GM19455 (cell line): ENCODE data around the gene HOXA9.

Source experiments
- ATAC-seq: cut with Tn5 transposase; IDR thresholded peaks from one replicate; pipeline ENCODE4 v1.9.1; 2021; ENCODE audit not compliant: unreplicated experiment

Gene HOXA9

DNA sequence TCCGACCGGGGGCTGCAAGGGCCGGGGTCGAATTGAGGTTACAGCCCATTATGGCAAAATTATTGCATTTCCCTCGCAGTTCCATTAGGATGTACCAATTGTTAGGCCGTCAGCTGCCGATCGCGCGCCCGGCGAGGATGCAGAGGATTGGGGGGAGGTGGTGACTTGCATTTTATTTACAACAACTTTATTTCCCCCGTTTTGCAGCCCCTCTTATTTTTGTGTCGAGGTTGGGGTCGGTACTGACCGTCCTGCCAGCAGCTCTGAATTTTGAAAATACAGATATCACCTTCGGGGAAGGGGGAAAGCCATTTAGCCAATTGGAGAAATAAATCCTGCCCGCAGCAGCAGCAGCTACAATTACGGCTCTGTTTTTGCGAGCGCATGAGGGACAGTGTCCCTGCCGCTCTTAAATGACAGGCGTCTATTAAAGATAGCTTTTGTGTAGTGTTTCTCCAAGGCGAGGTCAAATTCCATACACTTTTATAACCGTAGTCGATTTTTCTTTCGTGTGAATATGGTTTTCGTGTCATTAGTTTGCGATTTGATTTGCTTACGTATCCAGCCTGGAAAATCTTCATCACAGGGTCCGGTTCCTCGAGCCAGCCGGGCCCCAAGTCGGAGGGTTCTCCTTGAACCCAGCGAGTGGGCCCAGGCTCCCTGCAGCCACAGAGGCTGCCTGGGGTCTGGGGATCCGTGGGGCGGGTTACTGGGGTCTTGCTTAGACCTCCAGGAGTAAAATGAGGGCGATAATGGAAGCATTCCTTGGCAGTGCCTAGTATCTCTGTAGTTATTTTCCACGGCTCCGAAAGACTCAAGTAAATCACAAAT lies 21.2 kb downstream of the HOXA9 start:
- no peak for ATAC-seq

- ATAC-seq: no peak
These were observed 22.1 kb downstream of the HOXA9 start, which contains the start of gene HOXA5 for GRCh38 chr7:27143023-27143949. TSS of gene HOXA5 (minus strand) at chr7:27143681. CDS start at chr7:27143607, 74 bp downstream.

DNA sequence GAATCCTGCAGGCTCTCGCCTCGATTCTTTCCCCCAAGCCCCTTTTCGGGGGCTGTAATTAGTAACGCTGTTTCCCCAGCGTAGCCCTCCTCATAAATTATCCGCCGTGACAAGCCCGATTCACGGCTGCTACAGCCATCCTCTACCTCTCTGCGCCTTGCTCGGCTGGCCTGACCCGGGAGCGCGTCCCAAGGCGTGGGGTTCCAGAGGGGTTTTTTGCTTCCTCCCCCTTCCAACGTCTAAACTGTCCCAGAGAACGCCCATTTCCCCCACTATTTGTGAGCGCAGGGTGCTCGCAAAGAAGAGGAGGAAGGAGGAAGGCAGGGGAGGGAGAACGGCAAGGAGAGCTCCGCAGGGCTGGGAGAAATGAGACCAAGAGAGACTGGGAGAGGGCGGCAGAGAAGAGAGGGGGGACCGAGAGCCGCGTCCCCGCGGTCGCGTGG lies 22.7 kb downstream of the HOXA9 start:
- no peak for ATAC-seq

- ATAC-seq: no peak
These were observed 23.3 kb downstream of the HOXA9 start for GRCh38 chr7:27141923-27142579.

DNA sequence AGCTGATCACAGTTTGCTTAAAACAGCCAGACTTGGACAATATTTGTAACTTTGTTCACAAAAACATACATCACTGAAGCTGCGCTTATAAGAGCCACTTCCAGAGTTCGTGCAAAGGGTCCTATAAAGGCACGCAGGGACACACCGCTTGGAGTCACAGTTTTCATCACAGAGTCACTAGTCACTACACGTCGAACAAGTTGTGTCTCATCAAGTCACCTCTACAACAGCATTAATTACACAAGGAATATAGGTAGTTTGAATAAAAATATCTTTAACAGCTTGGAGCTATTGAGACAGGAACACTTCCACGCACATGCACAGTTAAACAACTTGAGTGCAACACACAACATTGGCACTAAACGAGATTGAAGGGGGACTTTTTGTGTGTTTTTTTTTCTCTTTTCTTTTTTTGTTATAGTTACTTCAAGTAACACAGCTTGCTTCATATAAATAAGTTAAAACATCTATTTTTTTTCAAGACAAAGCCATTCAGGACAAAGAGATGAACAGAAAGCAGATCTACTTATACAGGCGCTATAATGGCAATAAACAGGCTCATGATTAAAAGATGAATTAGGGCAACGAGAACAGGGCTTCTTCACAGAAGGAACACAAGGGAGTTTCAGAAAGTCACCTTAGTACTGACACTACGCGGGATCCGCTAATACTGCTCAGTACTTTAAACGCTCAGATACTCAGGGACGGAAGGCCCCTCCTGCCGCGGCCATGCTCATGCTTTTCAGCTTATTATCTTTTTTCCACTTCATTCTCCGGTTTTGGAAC lies 24.0 kb downstream of the HOXA9 start:
- no peak for ATAC-seq

GRCh38 chr7:27140126-27140857 lies 25.0 kb downstream of the HOXA9 start:
- ATAC-seq: no peak

GRCh38 chr7:27139334-27140125 lies 25.8 kb downstream of the HOXA9 start:
- no peak for ATAC-seq

DNA sequence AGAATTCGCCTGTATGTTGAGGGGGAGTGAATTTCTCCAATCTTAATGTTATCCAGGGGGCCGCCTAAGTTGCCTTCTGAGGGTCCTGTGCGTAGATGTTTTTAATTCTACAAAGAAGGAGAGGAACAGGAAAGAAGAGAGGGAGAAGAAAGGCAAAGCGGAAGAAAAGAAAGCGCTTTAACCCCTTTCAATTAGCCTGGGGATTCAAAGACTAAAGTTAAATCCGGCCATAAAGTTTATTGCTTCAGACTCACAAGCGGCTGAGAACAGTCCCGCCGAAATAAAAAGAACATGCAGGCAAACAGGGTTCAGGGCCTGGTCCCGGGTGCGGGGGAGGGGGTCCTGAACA lies 26.4 kb downstream of the HOXA9 start:
- no peak for ATAC-seq

DNA sequence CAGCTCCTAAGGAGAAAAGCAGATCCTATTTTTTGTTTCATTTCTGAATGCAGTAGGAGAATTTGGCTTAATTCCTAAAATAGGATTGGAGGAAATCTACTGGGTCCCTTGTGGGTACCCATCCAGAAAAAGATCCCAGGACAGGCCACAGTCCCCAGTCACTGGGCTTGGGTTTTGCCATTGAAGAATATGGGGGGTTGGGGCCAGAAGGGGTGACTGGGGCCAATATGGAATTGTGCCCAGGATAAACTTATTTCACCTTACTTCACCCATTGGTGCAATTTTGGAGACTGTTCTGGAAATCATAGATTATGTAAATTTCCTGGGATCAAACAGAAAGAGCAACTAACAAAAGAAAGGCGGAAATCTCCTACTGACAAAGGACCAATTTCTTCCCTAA lies 26.9 kb downstream of the HOXA9 start:
- no peak for ATAC-seq

DNA sequence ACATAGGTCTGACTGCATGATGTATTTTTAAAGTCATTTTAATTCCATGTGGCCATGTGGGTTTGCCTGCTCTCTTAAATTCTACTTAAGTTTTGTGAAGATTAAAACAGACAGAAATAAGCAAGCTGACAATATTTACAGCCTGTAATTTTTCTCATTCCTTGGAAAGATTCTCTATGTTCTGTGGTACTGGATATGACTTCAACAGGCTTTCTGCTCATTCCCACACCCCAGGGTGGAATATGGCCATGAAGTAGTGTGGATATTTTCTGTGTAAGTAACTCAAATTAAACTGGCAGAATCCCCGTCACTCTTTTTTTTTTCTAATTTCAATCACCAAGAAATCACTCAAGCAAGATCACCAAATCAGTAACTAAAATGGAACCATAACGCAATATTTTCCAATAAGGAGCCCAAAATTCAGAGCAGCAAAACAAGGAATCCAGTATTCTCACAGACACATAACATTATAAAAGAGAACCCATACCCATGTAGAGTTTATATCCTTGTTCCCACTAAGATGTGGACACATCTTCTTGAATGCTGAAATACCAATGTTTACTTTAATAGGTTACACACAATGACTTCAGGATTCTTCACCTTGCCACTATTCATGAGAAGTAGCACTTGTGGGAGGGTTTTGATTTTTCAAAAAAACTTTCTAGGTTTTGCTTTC lies 27.6 kb downstream of the HOXA9 start:
- ATAC-seq: no peak

DNA sequence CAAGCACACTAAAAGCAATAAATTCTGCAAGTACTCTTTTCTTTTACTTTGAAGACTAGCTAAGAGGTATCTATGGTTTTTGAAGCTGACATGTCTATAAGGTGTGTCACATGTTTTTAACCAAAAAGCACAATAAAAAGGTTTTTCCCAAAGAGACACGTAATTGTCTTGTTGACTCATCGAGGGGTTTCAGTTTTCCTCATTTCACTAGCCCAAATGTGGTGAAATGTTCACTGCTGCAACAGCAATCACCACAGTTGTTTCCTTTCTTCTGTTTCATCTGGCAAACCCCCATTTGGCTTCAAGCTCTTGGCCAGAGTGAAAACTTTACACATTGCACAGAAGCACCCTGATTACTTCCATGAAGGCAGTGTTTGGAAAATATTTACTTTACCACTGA lies 30.9 kb downstream of the HOXA9 start:
- no peak for ATAC-seq

DNA sequence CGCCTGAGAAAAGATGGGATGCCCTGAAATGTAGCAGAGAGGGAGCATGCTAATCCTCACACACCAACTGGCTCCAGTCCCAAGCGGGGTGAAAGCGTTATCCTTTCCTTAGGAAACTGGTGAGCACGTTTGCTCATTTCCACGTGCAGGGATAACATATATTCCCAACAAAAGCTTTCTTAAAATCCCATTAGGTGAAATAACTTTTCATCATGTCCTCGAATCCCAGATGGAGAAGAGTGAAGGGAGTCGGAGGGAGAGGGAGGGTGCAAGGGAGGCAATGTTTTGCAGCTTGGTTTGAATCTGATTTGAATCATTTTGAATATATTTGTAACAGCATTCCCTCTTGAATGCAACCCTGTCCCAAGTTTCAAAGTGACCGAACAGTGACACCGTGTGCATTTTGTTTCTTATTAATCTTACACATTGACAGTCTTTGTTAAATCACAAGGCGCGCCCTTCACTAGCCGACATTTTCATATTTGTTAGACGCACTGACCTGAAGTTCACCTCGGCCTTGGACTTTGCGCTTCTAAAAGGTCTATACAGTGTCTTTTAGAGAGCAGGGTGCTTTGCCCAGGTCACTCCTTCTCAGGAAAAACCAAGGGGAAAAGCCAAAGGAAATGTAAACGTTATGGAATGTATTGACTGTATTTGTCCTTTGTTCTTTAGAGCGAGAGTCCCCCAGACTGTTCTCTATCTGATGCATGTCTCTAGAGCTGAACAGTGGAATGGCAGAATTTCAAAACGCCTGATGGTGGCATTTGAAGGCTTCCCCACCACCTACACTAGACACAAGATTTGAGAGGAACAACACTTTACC lies 31.7 kb downstream of the HOXA9 start:
- ATAC-seq: no peak

GRCh38 chr7:27132978-27133377 lies 32.4 kb downstream of the HOXA9 start:
- no peak for ATAC-seq

DNA sequence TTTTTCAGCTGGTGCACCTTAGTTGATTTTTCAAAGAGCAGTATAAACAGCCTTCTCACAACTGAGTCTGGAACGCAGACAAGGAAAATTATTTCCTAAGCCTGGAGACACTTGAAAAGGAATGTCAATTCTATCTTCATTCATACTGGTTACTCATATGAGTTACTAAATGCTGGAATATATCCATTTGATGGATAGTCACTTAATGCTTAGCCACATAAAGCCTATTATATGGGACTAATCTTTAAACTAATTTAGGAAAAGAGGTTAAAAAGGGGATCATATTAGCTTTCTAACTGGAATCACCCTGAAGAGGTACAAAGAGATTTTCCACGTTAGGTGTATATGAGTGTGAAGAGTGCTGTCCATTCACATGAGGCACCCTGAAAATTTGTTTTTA lies 33.1 kb downstream of the HOXA9 start:
- no peak for ATAC-seq

DNA sequence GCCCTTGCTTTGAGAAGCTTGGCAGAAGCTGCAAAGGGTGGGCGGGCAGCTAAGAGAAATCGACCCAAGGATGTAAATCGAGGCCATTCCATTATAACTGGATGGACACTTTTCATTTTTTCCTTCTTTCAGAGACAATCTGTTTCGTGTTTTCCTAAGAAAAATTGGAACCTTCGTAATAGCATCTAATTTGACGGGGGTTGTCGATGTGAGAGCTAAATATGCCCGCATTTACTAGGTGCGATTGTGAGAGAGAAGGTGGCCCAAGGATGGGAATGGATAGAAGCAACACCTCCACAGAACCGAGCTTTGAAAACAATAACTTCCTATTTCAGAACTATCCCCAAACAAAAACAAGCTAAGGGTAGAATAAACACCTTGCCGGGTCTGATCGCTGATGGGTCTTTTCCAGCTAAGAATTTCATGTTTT lies 33.9 kb downstream of the HOXA9 start:
- ATAC-seq: no peak

GRCh38 chr7:27130540-27131389 lies 34.6 kb downstream of the HOXA9 start, which contains the start of gene HOXA4:
TSS of gene HOXA4 (minus strand) at chr7:27130757. CDS start at chr7:27130733, 24 bp downstream.
- peak; percentile 69 for ATAC-seq
